Suppressor macrophage treated with lipopolysaccharide for 1 hour (primary cell): ENCODE measurements around the gene SLX1A.
"Not testable (repeated sequence)": the region's sequence is repeated elsewhere in the genome, so short reads cannot be mapped to it uniquely, and the experiment has no call there.

Experiments
- DNase-seq, 3 donors: peaks; one replicate each; pipeline ENCODE4 v3.0.0-alpha.2; 2020 to 2022

The SLX1A gene

DNA sequence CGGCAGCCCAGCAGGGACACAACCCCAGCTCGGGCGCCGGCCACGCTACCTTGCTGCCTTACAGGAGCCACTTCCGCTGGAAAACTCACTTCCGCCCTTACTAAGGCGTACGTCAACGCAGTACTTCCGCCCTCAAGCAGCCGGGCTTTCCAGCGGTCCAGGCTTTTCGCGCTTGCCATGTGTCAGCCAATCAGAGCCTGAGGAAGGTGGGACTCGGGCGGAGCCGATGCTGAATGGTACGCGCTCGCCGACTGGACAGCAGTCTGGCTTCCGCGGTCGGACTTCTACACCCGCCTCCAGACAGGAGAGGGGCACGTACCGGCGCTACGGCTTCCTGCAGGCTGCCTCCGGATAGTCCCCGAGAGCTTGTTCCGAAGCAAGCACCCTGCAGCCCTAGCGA, at the start of gene SLX1A, which contains the start of gene BOLA2B:
Gene SLX1A (plus strand): TSS at position 261 of the 400 bp plus-strand sequence. CDS start 210 bp downstream, outside the sequence.
Gene BOLA2B (minus strand): TSS at position 52 of the 400 bp plus-strand sequence. CDS start 71 bp downstream, outside the sequence.
- DNase-seq: not testable (repeated sequence)

DNA sequence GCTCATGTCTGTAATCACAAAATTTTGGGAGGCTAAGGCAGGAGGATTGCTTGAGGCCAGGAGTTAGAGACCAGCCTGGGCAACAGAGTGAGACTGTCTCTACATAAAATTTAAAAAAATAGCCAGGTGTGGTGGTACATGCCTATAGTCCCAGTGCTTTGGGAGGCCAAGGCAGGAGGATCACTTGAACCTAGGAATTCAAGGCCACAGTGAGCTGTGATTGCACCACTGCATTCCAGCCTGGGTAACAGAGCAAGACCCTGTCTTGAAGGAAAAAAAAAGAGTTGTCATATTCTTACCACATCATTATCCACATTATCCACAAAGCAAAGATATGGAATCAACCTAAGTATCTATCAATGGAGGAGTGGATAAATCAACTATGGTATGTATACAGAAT, 49.7 kb upstream of the SLX1A start:
- no peak for DNase-seq

DNA sequence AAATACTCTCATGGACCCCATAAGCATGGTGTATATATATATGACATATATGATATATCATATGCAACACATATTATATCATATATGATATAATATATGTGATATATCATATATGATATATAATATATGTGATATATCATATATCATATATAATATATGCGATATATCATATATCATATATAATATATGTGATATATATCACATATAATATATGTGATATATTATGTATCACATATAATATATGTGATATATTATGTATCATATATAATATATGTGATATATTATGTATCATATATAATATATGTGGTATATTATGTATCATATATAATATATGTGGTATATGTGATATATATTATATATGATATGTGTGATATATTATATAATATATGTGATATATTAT, 48.8 kb upstream of the SLX1A start:
- DNase-seq: no peak

DNA sequence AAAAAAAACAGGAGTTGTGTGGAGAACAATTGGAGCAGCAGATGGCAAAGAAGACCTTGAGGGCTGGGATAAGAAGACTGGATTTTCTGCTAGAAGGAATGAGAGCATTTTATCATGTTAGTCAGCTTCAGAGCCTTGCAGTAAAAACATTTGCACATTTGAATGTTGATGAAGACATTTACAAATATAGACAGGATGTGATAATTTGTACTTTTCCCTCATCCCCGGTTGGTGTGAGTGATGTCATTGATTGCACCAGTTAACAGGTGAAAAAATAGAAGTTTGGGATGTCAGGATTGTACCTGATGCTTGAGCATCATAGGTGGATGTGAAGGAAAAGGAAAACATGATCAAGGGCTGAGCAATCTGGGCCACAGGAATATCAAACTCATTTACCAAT, 48.0 kb upstream of the SLX1A start:
- DNase-seq: no peak

DNA sequence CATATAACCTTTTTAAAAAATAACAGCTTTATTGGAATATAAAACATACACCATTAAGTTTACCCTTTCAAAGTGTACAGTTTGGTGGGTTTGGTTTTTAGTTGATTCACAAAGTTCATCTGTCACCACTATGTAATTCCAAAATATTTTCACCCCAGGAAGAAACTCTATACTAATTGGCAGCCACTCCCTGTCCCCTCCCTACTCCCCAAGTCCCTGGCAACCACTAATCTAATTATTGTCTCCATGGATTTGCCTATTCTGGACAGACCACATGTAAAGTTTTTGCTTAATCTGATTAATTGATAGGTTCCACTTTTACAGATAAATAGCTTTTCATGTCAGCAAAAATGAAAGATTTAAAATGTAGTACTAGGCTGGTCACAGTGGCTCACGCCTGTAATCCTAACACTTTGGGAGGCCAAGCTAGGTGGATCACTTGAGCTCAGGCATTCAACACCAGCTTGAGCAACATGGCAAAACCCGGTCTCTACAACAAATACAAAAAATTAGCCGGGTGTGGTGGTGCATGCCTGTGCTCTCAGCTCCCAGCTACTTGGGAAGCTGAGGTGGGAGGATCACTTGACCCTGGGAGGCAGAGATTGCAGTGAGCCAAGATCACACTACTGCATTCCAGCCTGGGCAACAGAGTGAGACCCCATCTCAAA, 45.7 kb upstream of the SLX1A start:
- DNase-seq: no peak

DNA sequence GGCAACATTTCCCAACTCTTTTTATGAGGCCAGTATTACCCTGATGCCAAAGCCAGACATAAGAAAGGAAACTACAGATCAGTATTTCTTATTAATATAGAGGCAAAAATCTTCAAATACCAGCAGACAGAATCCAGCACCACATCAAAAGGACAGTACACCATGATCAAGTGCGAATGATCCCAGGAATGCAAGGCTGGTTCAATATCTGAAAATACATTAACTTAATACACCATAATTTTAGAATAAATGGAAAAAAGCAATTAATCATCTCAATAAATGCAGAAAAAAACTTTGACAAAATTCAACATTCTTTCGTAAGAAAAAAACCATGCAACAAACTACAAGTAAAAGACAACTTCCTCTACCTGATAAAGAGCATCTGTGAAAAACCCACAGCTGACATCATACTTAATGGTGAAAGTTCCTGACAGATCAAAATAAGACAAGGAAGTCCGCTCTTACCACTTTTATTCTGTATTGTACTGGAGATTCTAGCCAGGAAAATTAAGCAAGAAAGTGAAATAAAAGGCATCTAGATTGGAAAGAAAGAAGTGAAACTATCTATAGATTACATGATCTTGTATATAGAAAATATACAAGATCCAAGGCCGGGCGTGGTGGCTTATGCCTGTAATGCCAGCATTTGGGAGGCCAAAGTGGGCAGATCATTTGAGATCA, 44.3 kb upstream of the SLX1A start:
- DNase-seq: peak; percentile 55 to 84 (median 82)

DNA sequence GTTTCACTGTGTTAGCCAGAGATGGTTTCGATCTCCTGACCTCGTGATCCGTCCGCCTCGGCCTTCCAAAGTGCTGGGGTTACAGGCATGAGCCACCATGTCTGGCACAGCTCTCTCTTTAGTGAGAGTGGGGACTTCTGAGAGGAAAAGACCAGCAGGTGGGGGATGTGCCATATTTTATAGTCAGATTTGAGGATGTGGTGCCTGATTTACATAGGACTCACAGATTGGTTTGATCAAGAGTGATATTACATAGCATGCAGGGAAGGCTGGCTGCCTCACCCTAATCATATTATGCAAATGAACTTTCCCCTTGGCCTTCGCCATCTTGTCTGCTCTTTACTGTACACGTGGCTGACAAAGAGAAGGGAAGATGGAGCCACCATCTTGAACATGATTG, 42.6 kb upstream of the SLX1A start:
- no peak for DNase-seq

DNA sequence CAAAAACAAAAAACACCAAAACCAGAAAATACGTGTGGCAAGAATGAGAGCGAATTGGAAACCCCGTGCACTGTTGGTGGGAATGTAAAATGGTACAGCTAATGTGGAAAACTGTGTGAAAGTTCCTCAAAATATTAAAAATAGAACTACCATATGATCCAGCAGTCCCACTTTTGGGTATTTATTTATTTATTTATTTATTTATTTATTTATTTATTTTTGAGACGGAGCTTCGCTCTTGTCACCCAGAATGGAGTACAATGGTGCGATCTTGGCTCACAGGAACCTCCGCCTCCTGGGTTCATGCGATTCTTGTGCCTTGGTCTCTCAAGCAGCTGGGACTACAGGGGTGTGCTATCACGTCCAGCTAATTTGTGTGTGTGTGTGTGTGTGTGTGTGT, 41.2 kb upstream of the SLX1A start:
- no peak for DNase-seq

DNA sequence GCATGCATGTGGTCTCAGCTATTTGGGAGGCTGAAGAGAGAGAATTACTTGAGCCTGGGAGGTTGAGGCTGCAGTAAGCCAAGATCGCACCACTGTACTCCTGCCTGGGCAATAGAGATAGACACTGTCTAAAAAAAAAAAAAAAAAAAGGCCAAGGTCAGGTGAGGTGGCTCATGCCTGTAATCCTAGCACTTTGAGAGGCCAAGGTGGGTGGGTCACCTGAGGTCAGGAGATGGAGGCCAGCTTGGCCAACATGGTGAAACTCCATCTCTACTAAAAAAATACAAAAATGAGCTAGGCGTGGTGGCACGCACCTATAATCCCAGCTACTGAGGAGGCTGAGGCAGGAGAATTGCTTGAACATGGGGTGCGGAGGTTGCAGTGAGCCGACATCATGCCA, 38.5 kb upstream of the SLX1A start:
- no peak for DNase-seq

DNA sequence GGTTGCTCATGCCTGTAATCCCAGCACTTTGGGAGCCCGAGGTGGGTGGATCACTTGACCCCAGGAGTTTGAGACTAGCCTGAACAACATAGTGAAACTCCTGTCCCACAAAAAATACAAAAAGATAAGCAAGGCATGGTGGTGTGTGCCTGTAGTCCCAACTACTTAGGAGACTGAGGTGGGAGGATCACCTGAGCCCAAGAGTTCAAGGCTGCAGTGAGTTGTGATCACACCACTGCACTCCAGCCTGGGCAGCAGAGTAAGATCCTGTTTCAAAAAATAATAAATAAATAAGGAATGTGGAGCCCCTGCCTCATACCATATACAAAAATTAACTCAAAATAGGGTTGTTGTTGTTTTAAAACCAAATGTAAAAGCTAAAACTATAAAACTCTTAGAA, 36.5 kb upstream of the SLX1A start:
- DNase-seq: no peak

DNA sequence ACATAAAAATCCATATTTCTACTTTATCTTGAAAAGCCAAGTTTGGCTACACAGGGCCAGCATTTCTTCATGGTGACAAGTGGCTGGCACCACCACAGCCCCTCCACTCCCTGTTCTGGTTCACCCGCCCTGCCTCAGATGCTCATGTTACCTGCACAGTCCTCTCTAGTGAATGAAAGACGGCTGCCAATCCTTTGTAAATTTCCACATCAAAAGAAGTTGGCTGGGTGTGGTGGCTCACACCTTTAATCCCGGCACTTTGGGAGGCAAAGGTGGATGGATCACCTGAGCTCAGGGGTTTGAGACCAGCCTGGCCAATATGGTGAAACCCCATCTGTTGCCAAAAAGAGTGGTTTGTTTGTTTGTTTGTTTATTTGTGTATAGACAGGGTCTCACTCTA, 30.1 kb upstream of the SLX1A start:
- DNase-seq: no peak

DNA sequence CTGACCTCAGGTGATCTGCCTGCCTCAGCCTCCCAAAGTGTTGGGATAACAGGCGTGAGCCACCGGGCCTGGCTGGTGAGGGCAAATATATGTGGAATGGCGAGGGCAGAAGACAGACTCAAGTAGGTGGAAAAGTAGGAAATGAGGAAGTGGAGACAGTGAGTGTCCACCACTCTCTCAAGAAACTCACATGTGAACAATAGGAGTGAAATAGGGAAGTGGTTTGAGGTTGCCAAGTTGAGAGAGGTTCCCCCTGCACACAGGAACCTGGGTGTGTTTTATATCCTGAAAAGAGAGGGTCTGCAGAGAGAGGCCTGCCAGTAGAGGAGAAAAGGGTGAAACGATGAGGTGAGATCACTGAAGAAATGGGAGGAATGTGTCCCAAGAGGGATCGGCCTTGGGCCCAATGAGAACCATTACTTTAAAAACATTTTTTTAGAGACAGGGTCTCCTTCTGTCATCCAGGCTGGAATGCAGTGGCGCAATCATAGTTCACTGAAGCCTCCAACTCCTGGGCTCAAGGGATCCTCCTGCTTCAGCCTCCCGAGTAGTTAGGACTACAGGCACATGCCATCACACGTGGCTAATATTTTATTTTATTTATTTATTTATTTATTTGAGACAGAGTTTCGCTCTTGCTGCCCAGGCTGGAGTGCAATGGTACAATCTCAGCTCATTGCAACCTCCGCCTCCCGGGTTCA, 27.3 kb upstream of the SLX1A start:
- DNase-seq: peak; percentile 77 to 87 (median 85)

DNA sequence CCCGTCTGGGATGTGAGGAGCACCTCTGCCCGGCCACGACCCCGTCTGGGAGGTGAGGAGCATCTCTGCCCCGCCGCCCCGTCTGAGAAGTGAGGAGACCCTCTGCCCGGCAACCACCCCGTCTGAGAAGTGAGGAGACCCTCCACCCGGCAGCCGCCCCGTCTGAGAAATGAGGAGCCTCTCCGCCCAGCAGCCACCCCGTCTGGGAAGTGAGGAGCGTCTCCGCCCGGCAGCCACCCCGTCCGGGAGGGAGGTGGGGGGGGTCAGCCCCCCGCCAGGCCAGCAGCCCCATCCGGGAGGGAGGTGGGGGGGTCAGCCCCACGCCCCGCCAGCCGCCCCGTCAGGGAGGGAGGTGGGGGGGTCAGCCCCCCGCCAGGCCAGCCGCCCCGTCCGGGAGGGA, 24.9 kb upstream of the SLX1A start:
- not testable (repeated sequence) for DNase-seq

DNA sequence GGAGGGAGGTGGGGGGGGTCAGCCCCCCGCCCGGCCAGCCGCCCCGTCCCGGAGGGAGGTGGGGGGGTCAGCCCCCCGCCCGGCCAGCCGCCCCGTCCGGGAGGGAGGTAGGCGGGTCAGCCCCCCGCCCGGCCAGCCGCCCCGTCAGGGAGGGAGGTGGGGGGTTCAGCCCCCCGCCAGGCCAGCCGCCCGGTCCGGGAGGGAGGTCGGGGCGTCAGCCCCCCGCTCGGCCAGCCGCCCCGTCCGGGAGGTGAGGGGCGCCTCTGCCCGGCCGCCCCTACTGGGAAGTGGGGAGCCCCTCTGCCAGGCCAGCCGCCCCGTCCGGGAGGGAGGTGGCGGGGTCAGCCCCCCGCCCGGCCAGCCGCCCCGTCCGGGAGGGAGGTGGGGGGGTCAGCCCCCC, 24.3 kb upstream of the SLX1A start:
- not testable (repeated sequence) for DNase-seq

DNA sequence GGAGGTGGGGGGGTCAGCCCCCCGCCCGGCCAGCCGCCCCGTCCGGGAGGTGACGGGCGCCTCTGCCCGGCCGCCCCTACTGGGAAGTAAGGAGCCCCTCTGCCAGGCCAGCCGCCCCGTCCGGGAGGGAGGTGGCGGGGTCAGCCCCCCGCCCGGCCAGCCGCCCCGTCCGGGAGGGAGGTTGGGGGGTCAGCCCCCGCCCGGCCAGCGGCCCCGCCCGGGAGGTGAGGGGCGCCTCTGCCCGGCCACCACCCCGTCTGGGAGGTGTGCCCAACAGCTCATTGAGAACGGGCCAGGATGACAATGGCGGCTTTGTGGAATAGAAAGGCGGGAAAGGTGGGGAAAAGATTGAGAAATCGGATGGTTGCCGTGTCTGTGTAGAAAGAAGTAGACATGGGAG, 23.5 kb upstream of the SLX1A start:
- not testable (repeated sequence) for DNase-seq

DNA sequence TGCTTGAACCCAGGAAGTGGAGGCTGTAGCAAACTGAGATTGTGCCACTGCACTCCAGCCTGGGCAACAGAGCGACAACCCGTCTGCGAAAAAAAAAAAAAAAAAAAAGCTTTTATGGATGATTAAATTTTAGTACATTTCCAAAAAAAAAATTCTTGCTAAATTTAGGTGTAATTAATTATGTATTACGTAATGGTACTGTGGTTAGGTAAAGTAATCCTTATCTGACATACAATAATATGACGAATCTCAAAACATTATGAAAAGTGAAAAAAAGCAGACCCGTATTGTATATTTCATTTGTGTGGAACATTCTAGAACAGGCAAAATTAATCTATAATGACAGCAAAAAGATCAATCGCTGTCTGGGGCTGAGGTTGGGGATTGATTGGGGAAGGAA, 20.6 kb upstream of the SLX1A start:
- DNase-seq: no peak

DNA sequence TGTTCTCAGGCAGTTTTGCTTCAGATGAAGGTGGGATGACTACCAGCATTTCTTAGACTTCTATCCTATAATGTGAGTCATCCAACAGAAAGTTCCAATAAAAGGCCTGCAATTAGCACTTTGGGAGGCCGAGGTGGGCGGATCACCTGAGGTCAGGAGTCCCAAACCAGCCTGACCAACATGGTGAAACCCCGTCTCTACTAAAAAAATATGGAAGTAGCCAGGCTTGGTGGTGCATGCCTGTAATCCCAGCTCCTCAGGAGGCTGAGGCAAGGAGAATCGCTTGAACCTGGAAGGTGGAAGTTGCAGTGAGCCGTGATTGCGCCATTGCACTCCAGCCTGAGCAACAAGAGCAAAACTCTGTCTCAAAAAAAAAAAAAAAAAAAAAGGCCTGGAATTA, 16.8 kb upstream of the SLX1A start:
- peak in 1 of 3 donors; percentile 28 for DNase-seq

DNA sequence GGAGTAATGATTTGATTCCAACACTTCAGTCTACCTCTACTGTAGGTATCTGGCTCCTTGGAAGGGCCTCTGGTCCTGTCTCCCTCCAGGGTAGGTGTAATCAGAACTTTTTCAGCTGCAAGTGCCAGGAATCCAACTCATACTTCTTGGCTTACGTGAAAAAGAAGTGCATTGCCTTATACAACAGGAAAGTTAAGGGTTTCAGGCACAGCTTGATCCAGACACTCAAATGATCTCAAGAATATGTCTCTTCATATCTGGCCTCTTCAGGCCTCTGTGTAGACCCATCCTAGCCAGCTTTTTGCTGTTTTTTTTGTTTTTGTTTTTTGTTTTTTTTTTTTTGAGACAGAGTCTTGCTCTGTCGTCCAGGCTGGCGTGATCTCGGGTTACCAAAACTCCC, 14.5 kb upstream of the SLX1A start:
- DNase-seq: no peak

DNA sequence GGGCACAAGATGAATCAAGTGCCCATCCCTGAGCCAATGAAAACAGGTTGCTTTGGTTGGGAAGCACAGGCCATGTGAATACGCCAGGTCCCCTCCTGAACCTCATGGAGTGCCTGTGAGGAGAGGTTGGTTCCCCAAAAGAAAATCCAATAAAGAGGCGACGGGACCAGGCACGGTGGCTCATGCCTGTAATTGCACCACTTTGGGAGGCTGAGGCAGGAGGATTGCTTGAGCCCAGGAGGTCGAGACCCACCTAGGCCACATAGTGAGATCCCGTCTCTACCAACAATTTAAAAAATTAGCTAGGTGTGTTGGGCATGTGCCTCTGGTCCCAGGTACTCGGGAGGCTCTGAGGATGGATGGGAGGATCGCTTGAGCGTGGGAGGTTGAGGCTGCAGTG, 13.7 kb upstream of the SLX1A start:
- DNase-seq: no peak

DNA sequence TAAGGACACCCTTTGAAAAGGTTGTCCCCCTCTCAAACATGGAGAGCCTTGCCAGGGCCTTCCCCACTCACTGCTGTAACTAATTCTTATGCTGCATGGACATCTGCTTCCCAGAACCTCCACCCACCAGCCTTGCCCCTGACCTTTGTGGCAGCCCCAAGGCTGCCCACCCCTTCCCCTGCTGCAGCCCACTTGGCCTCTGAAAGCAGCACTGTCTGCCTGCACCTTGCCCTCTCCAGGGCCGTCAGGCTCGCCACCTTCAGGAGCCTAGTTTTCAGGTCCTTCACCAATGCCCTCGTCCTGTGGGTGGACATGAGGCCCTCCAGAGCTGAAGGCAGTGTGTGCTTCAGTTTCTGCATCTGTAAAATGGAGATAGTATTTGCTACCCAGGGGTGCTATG, 12.9 kb upstream of the SLX1A start:
- DNase-seq: no peak

DNA sequence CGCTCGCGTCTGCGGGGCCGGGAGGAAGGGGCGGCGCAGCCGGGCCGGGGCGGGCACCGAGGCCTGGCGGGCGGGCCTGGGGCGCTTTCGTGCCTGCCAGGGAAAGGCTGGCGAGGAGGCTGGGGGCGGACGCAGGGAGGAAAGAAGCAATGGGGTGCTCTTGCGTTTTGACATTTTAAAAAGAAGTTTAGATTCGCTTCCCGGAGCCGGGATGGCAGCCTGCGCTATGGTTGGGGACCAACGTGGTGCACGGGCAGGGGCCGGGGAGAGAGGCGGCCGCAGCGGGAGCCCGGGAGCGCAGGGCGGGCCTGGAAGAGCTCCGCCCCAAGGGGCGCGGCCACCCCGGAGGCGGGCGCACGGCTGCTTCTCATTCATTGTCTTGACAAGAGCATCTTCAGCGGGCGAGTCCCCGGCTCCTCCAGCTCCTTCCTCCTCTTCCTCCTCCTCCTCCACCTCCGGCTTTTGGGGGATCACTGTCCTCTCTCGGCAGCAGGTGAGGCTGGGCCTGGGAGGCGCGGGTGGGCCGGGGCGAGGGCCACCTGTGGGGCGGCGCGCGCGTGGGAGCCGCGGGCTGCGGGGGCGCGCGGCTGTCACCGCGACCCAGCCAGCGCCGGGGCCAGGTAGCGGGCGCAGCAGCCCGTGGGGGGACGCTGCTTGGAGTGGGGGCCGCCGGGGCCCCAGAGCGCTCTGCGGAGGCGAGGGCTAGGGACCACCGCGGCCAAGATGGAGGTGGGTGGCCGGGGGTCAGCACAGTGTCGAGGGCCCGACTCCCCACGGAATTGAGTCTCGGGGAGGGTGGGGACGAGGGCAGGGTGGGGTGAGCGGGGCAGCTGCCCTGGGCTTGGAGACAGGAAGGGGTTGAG, 10.2 kb upstream of the SLX1A start, which contains the start of gene CORO1A:
Gene CORO1A (plus strand): TSS at position 370 of the 863 bp plus-strand sequence. CDS start 1,608 bp downstream, outside the sequence.
- DNase-seq: peak; percentile 83 to 93 (median 85)

DNA sequence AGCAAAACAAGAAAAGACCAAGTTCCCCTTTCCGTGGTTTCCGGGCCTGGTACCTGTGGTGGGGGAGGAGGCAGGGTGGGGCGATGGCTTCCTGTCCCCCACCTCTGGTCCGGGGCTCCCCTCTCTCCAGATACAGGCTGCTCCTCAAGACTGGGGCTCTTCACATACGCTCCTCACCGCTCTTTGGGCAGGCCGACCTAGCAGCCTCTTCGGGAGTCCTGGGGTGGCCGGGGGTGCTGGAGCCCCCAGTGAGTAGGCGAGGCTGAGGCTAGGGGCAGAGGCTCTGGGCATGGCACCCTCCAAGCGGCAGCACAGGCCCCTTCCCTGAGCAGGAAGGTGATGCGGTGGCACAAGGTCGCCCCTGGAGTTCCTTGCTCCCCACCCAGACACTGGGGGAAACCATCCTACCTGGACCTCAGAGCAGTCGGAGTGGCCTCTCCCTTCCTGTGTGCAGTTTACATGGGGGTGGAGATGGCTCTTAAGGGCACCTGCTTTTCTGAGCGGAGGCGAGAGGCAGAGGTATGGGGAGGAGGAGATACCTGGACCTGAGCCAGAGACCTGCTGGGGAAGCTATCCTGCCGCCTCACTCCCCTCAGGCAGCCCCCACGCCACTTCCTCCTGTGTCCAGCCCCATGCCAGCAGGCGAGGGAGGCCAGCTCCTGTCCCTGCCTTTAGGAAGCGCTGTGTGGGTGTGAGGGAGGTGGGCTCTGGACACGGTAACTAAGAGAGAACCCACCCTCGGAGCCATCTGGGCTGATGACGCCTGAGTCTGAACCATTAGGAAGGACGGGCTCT, 9.4 kb upstream of the SLX1A start:
- peak; percentile 28 to 53 (median 36) for DNase-seq
